GM10266 (cell line): Measurements from ENCODE around the gene GPNMB.
"Not testable (repeated sequence)": the region's sequence is repeated elsewhere in the genome, so short reads cannot be mapped to it uniquely, and the experiment has no call there.

Source experiments
- DNase-seq: peaks from one replicate; pipeline ENCODE4 v3.0.0; 2012; ENCODE audit errors: extremely low spot score
- TF ChIP-seq, protein P1 (sequence below): IDR thresholded peaks from 2 replicates; pipeline ENCODE4 v1.5.1; 2012; ENCODE audit warnings: mild to moderate bottlenecking, low read depth; ENCODE audit not compliant: control insufficient read depth, insufficient read depth; ENCODE audit errors: missing control alignments

GPNMB gene

DNA sequence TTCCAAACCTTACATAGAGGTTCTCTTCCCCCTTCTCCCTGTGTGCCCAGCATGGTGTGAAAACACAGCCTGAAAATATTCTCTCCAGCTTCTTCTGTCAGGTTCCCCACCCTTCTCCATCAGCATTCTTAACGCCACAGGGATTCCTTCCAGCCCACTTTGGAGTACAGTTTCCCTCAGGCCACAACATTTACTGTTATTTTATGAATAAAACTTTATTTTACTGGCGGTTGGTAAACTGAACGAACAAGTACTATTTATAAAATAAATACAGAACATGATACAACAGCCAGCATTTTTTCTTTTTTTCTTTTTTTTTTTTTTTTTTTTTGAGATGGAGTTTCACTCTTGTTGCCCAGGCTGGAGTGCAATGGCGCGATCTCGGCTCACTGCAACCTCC is 31.6 kb upstream of the GPNMB start:
- DNase-seq, result no peak
- TF ChIP-seq, protein P1, sequence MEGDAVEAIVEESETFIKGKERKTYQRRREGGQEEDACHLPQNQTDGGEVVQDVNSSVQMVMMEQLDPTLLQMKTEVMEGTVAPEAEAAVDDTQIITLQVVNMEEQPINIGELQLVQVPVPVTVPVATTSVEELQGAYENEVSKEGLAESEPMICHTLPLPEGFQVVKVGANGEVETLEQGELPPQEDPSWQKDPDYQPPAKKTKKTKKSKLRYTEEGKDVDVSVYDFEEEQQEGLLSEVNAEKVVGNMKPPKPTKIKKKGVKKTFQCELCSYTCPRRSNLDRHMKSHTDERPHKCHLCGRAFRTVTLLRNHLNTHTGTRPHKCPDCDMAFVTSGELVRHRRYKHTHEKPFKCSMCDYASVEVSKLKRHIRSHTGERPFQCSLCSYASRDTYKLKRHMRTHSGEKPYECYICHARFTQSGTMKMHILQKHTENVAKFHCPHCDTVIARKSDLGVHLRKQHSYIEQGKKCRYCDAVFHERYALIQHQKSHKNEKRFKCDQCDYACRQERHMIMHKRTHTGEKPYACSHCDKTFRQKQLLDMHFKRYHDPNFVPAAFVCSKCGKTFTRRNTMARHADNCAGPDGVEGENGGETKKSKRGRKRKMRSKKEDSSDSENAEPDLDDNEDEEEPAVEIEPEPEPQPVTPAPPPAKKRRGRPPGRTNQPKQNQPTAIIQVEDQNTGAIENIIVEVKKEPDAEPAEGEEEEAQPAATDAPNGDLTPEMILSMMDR, result no peak

DNA sequence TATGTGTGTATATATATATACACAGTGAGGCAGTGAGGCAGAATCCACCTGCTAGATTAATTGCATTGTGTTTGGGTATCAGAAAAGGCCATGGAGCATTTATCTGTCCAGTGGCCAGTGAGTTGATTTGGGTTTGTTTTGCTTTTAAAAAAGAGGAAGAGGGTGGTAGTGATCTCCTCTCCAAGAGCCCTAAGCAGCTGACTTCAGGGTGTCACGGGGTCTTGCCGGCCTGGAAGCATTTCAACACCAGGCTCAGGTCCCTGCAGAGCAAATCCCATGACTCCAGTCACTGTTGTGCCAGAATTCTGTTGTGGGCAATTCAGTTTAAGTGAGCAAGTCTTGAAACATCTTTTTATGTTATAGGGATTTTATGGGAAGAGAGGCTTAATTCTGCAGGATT is 30.6 kb upstream of the GPNMB start:
- no peak for DNase-seq
- TF ChIP-seq, protein P1, result no peak

DNA sequence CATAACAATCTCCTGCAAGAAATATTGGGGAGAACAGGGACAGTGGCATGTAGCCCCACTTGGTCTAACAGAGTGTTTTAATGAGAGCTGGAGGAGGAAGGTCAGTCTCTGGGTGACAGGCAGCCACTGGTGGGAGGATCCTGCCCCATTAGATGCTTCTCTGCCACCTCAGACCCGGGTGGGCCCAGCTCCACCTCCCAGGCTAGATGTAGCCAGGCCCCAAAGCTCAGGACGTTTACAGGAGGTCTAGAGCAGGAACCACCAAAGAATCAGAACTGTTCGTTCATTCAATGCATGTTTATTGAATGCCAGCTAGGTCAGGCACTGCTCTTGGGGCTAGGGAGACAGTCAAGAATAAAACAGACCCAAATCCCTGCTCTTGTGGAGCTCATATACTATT is 28.4 kb upstream of the GPNMB start:
- no peak for DNase-seq
- TF ChIP-seq, protein P1, result no peak

DNA sequence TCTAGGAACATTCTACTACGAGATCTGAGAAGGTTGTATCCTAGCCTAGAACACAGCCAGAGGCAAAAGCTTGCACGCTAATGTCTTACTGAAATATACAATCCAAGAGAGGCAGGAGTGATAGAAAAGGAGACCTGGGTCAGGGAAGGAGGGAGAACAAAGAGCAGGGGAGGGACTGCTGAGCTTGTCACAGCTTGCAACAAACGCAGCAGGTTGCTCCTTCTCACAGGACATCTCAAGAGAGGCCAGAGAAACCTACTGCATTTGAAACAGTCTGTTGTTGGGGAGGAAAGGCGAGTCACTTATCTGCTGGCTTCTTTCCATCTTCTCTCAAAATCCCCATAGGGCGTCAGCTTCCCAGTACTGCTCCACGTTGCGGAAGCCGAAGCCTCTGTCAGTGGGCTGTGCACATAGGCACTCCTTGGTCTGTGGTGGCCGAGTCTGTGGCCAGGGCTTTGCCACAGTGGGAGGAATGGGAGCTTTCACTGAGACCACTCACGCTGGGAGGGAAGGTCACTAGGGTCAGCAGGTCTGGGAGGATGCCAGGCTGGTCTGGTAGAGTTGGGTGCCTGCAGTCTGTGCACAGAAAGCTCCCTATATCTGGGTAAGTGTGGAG is 25.8 kb upstream of the GPNMB start:
- TF ChIP-seq, protein P1, result no peak
- DNase-seq, result no peak

DNA sequence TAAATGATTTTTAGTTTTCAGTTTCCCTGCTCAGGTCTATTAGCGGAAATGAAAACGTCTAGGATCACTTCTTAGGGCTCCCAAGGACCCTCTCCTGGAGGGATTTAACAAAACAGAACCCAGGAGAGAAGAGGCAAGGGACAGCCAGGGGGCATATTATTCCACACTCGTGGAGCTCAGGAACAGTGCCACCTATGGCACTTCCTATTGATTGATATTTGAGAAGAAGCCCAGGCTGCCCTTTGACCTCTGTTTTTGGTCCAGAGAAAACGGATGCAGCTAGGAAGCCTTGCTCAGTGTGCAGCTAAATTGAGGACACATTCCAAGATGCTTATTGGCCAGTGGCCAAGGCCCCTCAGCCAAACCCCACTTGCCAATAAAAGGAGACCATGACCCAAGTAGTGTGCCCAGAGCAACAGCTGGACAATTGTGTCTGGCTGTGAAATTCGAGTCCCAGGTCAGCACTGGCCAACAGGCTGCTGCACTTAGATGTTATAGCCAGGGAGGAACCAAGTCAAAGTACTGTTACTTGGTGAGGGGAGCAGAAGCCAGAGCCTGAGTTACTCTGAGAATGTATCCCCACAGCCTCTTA is 24.0 kb upstream of the GPNMB start:
- no peak for DNase-seq
- TF ChIP-seq, protein P1, result no peak

DNA sequence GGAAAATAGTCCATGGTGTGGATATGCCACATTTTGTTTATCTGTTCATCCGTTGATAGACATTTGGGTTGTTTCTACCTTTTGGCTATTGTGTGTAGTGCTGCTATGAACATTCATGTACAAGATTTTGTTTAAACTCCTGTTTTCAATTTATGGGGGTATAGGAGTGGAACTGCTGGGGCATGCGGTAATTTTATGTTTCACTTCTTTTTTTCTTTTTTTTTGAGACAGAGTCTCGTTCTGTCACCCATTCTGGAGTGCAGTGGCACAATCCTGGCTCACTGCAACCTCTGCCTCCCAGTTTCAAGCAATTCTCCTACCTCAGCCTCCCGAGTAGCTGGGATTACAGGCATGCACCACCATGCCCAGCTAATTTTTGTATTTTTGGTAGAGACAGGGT is 22.2 kb upstream of the GPNMB start:
- DNase-seq, result not testable (repeated sequence)

DNA sequence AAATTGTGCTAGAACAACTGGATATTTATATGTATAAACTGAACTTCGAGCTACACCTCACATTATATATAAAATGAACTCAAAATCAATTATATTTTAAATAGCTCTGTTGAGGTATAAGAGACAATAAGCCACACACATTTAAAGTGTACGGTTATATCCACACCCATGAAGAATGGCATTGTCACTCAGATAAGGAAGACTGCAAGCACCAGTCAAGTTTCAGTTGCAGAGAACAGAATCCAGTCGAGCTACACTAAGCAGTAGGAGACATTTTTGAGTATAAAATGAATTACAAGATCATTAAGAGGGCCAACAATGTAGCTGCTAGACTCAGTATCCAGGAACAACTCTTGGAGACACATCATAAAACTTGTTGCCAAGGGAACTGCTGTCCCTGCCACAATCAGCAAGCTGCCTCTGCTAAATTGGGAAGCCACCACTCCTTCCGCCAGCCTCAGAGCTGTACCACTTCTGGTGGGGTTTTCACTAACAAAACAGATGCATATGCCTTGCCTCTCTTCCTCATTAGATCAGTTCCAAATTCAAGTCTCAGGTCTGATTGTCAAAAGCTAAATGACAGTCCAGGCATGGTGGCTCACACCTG is 19.6 kb upstream of the GPNMB start:
- TF ChIP-seq, protein P1, result no peak
- DNase-seq, result no peak
